Measurements from ENCODE around the gene ZBP1.

ZBP1 gene

GRCh38 chr20:57560554-57561355 is 59.5 kb downstream of the ZBP1 start, which contains the start of gene PCK1:
Gene PCK1 (plus strand): TSS chr20:57561110. CDS start chr20:57561412, 302 bp downstream.
- ATAC-seq: no peak
- no peak for TF ChIP-seq TCF4 (CRISPR knock-in tag; IDR thresholded peaks at IDR 0.05; ENCODE audit: borderline replicate concordance)
- no peak for TF ChIP-seq ZFP30 (CRISPR knock-in tag; IDR thresholded peaks at IDR 0.05)
- TF ChIP-seq ZNF8 (CRISPR knock-in tag; IDR thresholded peaks at IDR 0.05): no peak
- TF ChIP-seq, protein P1, sequence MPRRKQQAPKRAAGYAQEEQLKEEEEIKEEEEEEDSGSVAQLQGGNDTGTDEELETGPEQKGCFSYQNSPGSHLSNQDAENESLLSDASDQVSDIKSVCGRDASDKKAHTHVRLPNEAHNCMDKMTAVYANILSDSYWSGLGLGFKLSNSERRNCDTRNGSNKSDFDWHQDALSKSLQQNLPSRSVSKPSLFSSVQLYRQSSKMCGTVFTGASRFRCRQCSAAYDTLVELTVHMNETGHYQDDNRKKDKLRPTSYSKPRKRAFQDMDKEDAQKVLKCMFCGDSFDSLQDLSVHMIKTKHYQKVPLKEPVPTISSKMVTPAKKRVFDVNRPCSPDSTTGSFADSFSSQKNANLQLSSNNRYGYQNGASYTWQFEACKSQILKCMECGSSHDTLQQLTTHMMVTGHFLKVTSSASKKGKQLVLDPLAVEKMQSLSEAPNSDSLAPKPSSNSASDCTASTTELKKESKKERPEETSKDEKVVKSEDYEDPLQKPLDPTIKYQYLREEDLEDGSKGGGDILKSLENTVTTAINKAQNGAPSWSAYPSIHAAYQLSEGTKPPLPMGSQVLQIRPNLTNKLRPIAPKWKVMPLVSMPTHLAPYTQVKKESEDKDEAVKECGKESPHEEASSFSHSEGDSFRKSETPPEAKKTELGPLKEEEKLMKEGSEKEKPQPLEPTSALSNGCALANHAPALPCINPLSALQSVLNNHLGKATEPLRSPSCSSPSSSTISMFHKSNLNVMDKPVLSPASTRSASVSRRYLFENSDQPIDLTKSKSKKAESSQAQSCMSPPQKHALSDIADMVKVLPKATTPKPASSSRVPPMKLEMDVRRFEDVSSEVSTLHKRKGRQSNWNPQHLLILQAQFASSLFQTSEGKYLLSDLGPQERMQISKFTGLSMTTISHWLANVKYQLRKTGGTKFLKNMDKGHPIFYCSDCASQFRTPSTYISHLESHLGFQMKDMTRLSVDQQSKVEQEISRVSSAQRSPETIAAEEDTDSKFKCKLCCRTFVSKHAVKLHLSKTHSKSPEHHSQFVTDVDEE (CRISPR knock-in tag; IDR thresholded peaks at IDR 0.05): no peak
- no peak for TF ChIP-seq RARB (CRISPR knock-in tag; IDR thresholded peaks at IDR 0.05)
- no peak for TF ChIP-seq OSR1 (CRISPR knock-in tag; IDR thresholded peaks at IDR 0.05)
- TF ChIP-seq CREB5 (CRISPR knock-in tag; IDR thresholded peaks at IDR 0.05; ENCODE audit: low read depth): no peak
- no peak for TF ChIP-seq ESRRG (CRISPR knock-in tag; IDR thresholded peaks at IDR 0.05)
- TF ChIP-seq, protein P2, sequence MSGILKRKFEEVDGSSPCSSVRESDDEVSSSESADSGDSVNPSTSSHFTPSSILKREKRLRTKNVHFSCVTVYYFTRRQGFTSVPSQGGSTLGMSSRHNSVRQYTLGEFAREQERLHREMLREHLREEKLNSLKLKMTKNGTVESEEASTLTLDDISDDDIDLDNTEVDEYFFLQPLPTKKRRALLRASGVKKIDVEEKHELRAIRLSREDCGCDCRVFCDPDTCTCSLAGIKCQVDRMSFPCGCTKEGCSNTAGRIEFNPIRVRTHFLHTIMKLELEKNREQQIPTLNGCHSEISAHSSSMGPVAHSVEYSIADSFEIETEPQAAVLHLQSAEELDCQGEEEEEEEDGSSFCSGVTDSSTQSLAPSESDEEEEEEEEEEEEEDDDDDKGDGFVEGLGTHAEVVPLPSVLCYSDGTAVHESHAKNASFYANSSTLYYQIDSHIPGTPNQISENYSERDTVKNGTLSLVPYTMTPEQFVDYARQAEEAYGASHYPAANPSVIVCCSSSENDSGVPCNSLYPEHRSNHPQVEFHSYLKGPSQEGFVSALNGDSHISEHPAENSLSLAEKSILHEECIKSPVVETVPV (CRISPR knock-in tag; IDR thresholded peaks at IDR 0.05): no peak
- TF ChIP-seq POU6F1 (CRISPR knock-in tag; IDR thresholded peaks at IDR 0.05; ENCODE audit: borderline replicate concordance, low read depth): no peak
- TF ChIP-seq TOX (CRISPR knock-in tag; IDR thresholded peaks at IDR 0.05; ENCODE audit: borderline replicate concordance): no peak
- no peak for TF ChIP-seq BACH2 (CRISPR knock-in tag; IDR thresholded peaks at IDR 0.05; ENCODE audit: borderline replicate concordance)
- no peak for TF ChIP-seq ZC3H10 (CRISPR knock-in tag; IDR thresholded peaks at IDR 0.05)
- no peak for TF ChIP-seq CSDC2 (CRISPR knock-in tag; IDR thresholded peaks at IDR 0.05)
- TF ChIP-seq ZNF565 (CRISPR knock-in tag; conservative IDR thresholded peaks at IDR 0.05; ENCODE audit: low read depth): no peak
- no peak for TF ChIP-seq ZNF70 (CRISPR knock-in tag; IDR thresholded peaks at IDR 0.05)

GRCh38 chr20:57559658-57560553 is 60.3 kb downstream of the ZBP1 start:
- no peak for TF ChIP-seq SNAI2 (CRISPR knock-in tag; IDR thresholded peaks at IDR 0.05)
- TF ChIP-seq ARNTL (CRISPR knock-in tag; IDR thresholded peaks at IDR 0.05; ENCODE audit: borderline replicate concordance, low read depth): no peak
- TF ChIP-seq, protein P2 (CRISPR knock-in tag; IDR thresholded peaks at IDR 0.05): no peak
- no peak for TF ChIP-seq OSR1 (CRISPR knock-in tag; IDR thresholded peaks at IDR 0.05)
- TF ChIP-seq CREB5 (CRISPR knock-in tag; IDR thresholded peaks at IDR 0.05; ENCODE audit: low read depth): no peak
- no peak for ATAC-seq

All from SK-N-SH treated with all-trans-retinoic acid at 6 μM for 48 hours (cell line).